B cell (primary cell): ENCODE data around the gene SPTAN1. TPM values are rescaled to one million over a fixed set of nuclear protein-coding genes. Genes with fewer than 3 reads are reported as not detected.
A peak's percentile ranks its signal among the peaks of the same experiment; 100 is the strongest.

ENCODE experiments used
- ATAC-seq: fragments of 200-7000 bp; cut with Tn5 transposase; one replicate; pipeline ENCODE4 v1.10.0; 2021; ENCODE audit warnings: low read depth, mild to moderate bottlenecking, moderate number of reproducible peaks, moderate library complexity
- CTCF ChIA-PET: fragments of 350-600 bp; sonication (Branson Sonifier 250); formaldehyde crosslinking; loops from one replicate; lab custom pipeline; 2021; ENCODE audit warnings: antibody characterized with exemption, inconsistent platforms; lab: Charles Lee
- POLR2A ChIA-PET: fragments of 350-600 bp; sonication (Branson Sonifier 250); formaldehyde crosslinking; loops from one replicate; lab custom pipeline; 2021; ENCODE audit warnings: antibody characterized with exemption; lab: Charles Lee
- DNase-seq: peaks from one replicate; pipeline ENCODE4 v3.0.0; 2013
- H2AFZ ChIP-seq: 2 replicates; pipeline ENCODE4 v1.6.1; 2012; ENCODE audit warnings: mild to moderate bottlenecking, low read depth, low read length; ENCODE audit not compliant: insufficient read depth, poor library complexity, severe bottlenecking
- H3K27ac ChIP-seq, 2 donors: 1 replicate in 1 of 2; 2 replicates in 1 of 2; pipeline ENCODE4 v1.5.1; 2012 to 2013; ENCODE audit warnings: low read length in 2 of 2, mild to moderate bottlenecking in 2 of 2, moderate library complexity in 1 of 2
- H3K27me3 ChIP-seq, 4 experiments: fragments of 200-600 bp in 1 of 4; sonication (generic) in 1 of 4; replicated peaks in 1 of 4; 1 replicate in 2 of 4; 2 replicates in 2 of 4; pipeline versions ENCODE4 v1.6.1 to v1.7.0; 2013 to 2016; ENCODE audit warnings: low read length in 3 of 4, mild to moderate bottlenecking in 2 of 4, mixed read lengths in 1 of 4, moderate library complexity in 1 of 4; ENCODE audit not compliant: insufficient read depth in 4 of 4, control insufficient read depth in 3 of 4; ENCODE audit errors: control extremely low read depth in 1 of 4
- H3K36me3 ChIP-seq, 2 experiments: replicated peaks in 1 of 2; 1 replicate in 1 of 2; 2 replicates in 1 of 2; pipeline versions ENCODE4 v1.6.1 to v1.7.1; 2013; ENCODE audit warnings: low read length in 1 of 2; ENCODE audit not compliant: insufficient read depth in 2 of 2, control insufficient read depth in 1 of 2; ENCODE audit errors: control extremely low read depth in 1 of 2, extremely low read depth in 1 of 2
- H3K4me1 ChIP-seq, 2 donors: fragments of 200-600 bp in 1 of 2; sonication (generic) in 1 of 2; 1 replicate in 1 of 2; 2 replicates in 1 of 2; pipeline versions ENCODE4 v1.5.1 to v1.6.1; 2013 to 2017; ENCODE audit warnings: low read length in 2 of 2; ENCODE audit not compliant: control insufficient read depth in 2 of 2, insufficient read depth in 2 of 2
- H3K4me2 ChIP-seq: replicated peaks from 2 replicates; pipeline ENCODE3; 2012; ENCODE audit warnings: mild to moderate bottlenecking, low read depth, low read length; ENCODE audit not compliant: poor library complexity, severe bottlenecking
- H3K4me3 ChIP-seq, 5 experiments: fragments of 200-600 bp in 1 of 5; sonication (generic) in 1 of 5; 1 replicate in 3 of 5; 2 replicates in 2 of 5; pipeline versions ENCODE4 v1.5.1 to v1.7.0; 2011 to 2016; ENCODE audit warnings: low read length in 4 of 5, mild to moderate bottlenecking in 4 of 5, low read depth in 2 of 5, control low read depth in 1 of 5, moderate library complexity in 1 of 5; ENCODE audit not compliant: insufficient read depth in 1 of 5; ENCODE audit errors: control extremely low read depth in 1 of 5, extremely low read depth in 1 of 5
- H3K79me2 ChIP-seq: fragments of 200-600 bp; sonication (generic); one replicate; pipeline ENCODE4 v1.6.0; 2016; ENCODE audit warnings: low read length; ENCODE audit not compliant: control insufficient read depth, insufficient read depth
- H3K9ac ChIP-seq: fragments of 200-600 bp; sonication (generic); 2 replicates; pipeline ENCODE4 v1.6.1; 2017; ENCODE audit warnings: mild to moderate bottlenecking, low read length, moderate library complexity
- H3K9me3 ChIP-seq, 3 donors: one replicate each; pipeline versions ENCODE4 v1.6.1 to v1.7.1; 2013; ENCODE audit warnings: low read length in 2 of 3; ENCODE audit not compliant: control insufficient read depth in 2 of 3, insufficient read depth in 1 of 3; ENCODE audit errors: control extremely low read depth in 1 of 3
- H4K20me1 ChIP-seq: 2 replicates; pipeline ENCODE4 v1.6.0; 2012; ENCODE audit warnings: mild to moderate bottlenecking, low read length; ENCODE audit not compliant: insufficient read depth, control insufficient read depth, poor library complexity, severe bottlenecking
- H3K27ac Mint-ChIP-seq: one replicate; pipeline ENCODE4 v1.8.0; 2021; ENCODE audit warnings: mixed read lengths
- H3K27me3 Mint-ChIP-seq: one replicate; pipeline ENCODE4 v1.8.0; 2021; ENCODE audit warnings: mixed read lengths
- H3K4me1 Mint-ChIP-seq: one replicate; pipeline ENCODE4 v1.8.0; 2021; ENCODE audit warnings: mixed read lengths
- H3K4me3 Mint-ChIP-seq: one replicate; pipeline ENCODE4 v1.8.0; 2021; ENCODE audit warnings: mixed read lengths
- H3K9me3 Mint-ChIP-seq: one replicate; pipeline ENCODE4 v1.8.0; 2022; ENCODE audit warnings: mixed read lengths; ENCODE audit not compliant: insufficient read depth
- CTCF ChIP-seq: fragments of 200-600 bp; IDR thresholded peaks from one replicate; pipeline ENCODE4 v1.8.0; 2022; ENCODE audit warnings: antibody characterized with exemption, mild to moderate bottlenecking
- EZH2 ChIP-seq: IDR thresholded peaks from 2 replicates; pipeline ENCODE4 v1.6.1; 2012; ENCODE audit warnings: borderline replicate concordance, low read depth, mild to moderate bottlenecking, moderate library complexity, low read length; ENCODE audit not compliant: insufficient read depth, poor library complexity, severe bottlenecking
- WGBS: methylation state at CpG from one replicate; pipeline ENCODE4 v1.1.5; 2013; ENCODE audit warnings: missing lambda C conversion rate; ENCODE audit not compliant: insufficient coverage; 5-methylcytosine and 5-hydroxymethylcytosine counted together
- intact Hi-C: fragments of 100-400 bp; cut with micrococcal nuclease; formaldehyde crosslinking; loops from one replicate; pipeline ENCODE4 v1.10.0; 2022
- polyA plus RNA-seq: library from polyadenylated mRNA; depleted of rRNA; stranded (reverse); fragments of >200 nt; gene quantifications from 2 replicates; pipeline ENCODE4 v1.2.3, GENCODE V29; 2012
- total RNA-seq, 2 donors: library from RNA; stranded (reverse); fragments of 120-200 nt in 1 of 2; gene quantifications; 1 replicate in 1 of 2; 2 replicates in 1 of 2; pipeline versions ENCODE4 v1.2.3 to v1.2.4, GENCODE V29; 2013 to 2022

SPTAN1 gene
- total and polyA plus RNA-seq, 2 donors (not counting 1 experiment from before 2014, with no cell fraction given), result 129 to 351 TPM

- Histone ChIP-seq H3K36me3 (peaks cover 0 to 15% of the 10 kb centered on the region in 2 experiments), H3K27ac (no peak overlapping the region), H2AFZ (peak overlapping the region; percentile 96), H3K79me2 (peaks cover 31% of the 10 kb centered on the region), H3K4me2 (peak overlapping the region; percentile 71), H3K9ac (peak overlapping the region; percentile 87), H3K4me3 (peak overlapping the region; percentile 45 to 97 (median 87)), H3K27me3 (no peaks in the 10 kb centered on the region), H3K9me3 (no peaks in the 10 kb centered on the region), H3K4me1 (peaks cover 8 to 13% of the 10 kb centered on the region in 2 donors), H4K20me1 (peaks cover 9% of the 10 kb centered on the region)
- TF ChIP-seq CTCF, result no peak
- TF ChIP-seq EZH2, result no peak
- CTCF ChIA-PET, result interaction anchor here (1.8 kb wide), 1 partner anchor 84 kb away, joined by 6 read pairs; no protein-coding TSS in a partner anchor
- Mint-ChIP-seq H3K27ac (peak overlapping the region; percentile 74), H3K9me3 (no peaks in the 10 kb centered on the region), H3K4me1 (peaks cover 22% of the 10 kb centered on the region), H3K27me3 (no peaks in the 10 kb centered on the region), H3K4me3 (peak overlapping the region; percentile 100)
- ATAC-seq (no peak), DNase-seq (no peak)
- intact Hi-C loops, result loop anchor here (1.0 to 2.0 kb wide), 5 partner anchors 48 to 577 kb away; partner anchors contain the start of genes DOLPP1, ODF2, SPTAN1 and TBC1D13
- 54% methylated on average over 9 of the region's 11 CpGs for WGBS
- POLR2A ChIA-PET, result no interaction called here
Observed at GRCh38 chr9:128503870-128504269, 48.5 kb upstream of the SPTAN1 start.
